Measurements from ENCODE around the gene ANKRD24. TPM values are rescaled to one million over a fixed set of nuclear protein-coding genes. Genes with fewer than 3 reads are reported as not detected.

The ANKRD24 gene
- total and polyA plus RNA-seq, 2 of the 13 experiments (the other 11 are each of a cell fraction or from before 2014, with no cell fraction given): 0.13 to 0.24 TPM

- peak; percentile 82 for TF ChIP-seq POLR2G (IDR thresholded peaks at IDR 0.05; ENCODE audit: low read depth, low read length)
- TF ChIP-seq NFYB (CRISPR knock-in tag; IDR thresholded peaks at IDR 0.05): peak; percentile 43
- TF ChIP-seq GABPA (IDR thresholded peaks at IDR 0.05; ENCODE audit: low read depth, low read length): peak; percentile 95
- peak; percentile 98 for TF ChIP-seq GABPA (CRISPR knock-in tag; IDR thresholded peaks at IDR 0.05; ENCODE audit: low read depth)
- TF ChIP-seq EP300 (IDR thresholded peaks at IDR 0.05; ENCODE audit: low read depth in 2 of 2, low read length in 2 of 2): peak in 1 of 2 experiments; percentile 46; a peak in 1 of 4 replicates
- TF ChIP-seq EP300 (CRISPR knock-in tag; IDR thresholded peaks at IDR 0.05; ENCODE audit: borderline replicate concordance): peak; percentile 68; the same call in 1 of the 2 replicates
- 0 out of 2 replicates have a peak, but pooled peaks have one; percentile 29 for TF ChIP-seq ZBED4 (CRISPR knock-in tag; IDR thresholded peaks at IDR 0.05; ENCODE audit: borderline replicate concordance)
- 0 out of 2 replicates have a peak, but pooled peaks have one; percentile 32 for TF ChIP-seq KDM1A (CRISPR knock-in tag; IDR thresholded peaks at IDR 0.05)
- peak; percentile 76; the same call in 1 of the 2 replicates for TF ChIP-seq KLF6 (CRISPR knock-in tag; IDR thresholded peaks at IDR 0.05)
- peak; percentile 41 for TF ChIP-seq NFYC (CRISPR knock-in tag; IDR thresholded peaks at IDR 0.05)
- no peak for TF ChIP-seq ZNF672 (CRISPR knock-in tag; IDR thresholded peaks at IDR 0.05)
- no peak for TF ChIP-seq ATM (IDR thresholded peaks at IDR 0.05; ENCODE audit: borderline replicate concordance)
- peak; percentile 98 for TF ChIP-seq GATAD1 (CRISPR knock-in tag; IDR thresholded peaks at IDR 0.05)
- no peak for TF ChIP-seq BCLAF1 (IDR thresholded peaks at IDR 0.05)
- TF ChIP-seq HNRNPK (IDR thresholded peaks at IDR 0.05; ENCODE audit: low read depth, low read length, poor library complexity, severe bottlenecking): peak; percentile 84
- TF ChIP-seq TGIF2 (CRISPR knock-in tag; IDR thresholded peaks at IDR 0.05): peak; percentile 71; the same call in 1 of the 2 replicates
- peak; percentile 92 for TF ChIP-seq TARDBP (CRISPR knock-in tag; IDR thresholded peaks at IDR 0.05)
- TF ChIP-seq HMGXB4 (CRISPR knock-in tag; IDR thresholded peaks at IDR 0.05; ENCODE audit: borderline replicate concordance in 1 of 2, low read depth in 1 of 2): peak; percentile 70 to 90; a peak in 3 of 4 replicates
- peak; percentile 77 for TF ChIP-seq ZNF317 (CRISPR knock-in tag; IDR thresholded peaks at IDR 0.05)
- peak; percentile 80 for TF ChIP-seq SMAD3 (CRISPR knock-in tag; IDR thresholded peaks at IDR 0.05)
- TF ChIP-seq HOXA7 (CRISPR knock-in tag; IDR thresholded peaks at IDR 0.05): no peak
- peak; percentile 98 for TF ChIP-seq ETV5 (CRISPR knock-in tag; IDR thresholded peaks at IDR 0.05; ENCODE audit: borderline replicate concordance)
- TF ChIP-seq POLR2A (IDR thresholded peaks at IDR 0.05; ENCODE audit: insufficient read depth in 1 of 2, low read depth in 2 of 2, low read length in 2 of 2): peak in 1 of 2 experiments; percentile 88; a peak in 2 of 4 replicates
Observed at GRCh38 chr19:4182084-4182810, at the start of gene ANKRD24, which contains the start of gene SIRT6 (continued).
